Stomach (tissue), 4 donors: ENCODE measurements around the gene PDZRN3.

Experiments used
- CTCF ChIP-seq, 7 experiments: fragments of 450-650 bp in 4 of 7; fragments of 200-600 bp in 3 of 7; sonication (generic) in 3 of 7; IDR thresholded peaks; one replicate each; pipeline ENCODE4 v1.5.1; 2016 to 2019; ENCODE audit warnings: antibody characterized with exemption in 7 of 7, control low read depth in 2 of 7, mild to moderate bottlenecking in 1 of 7
- EP300 ChIP-seq: sonication (generic); formaldehyde crosslinking; IDR thresholded peaks from one replicate; pipeline ENCODE4 v1.6.1; 2017; ENCODE audit warnings: antibody characterized with exemption

DNA sequence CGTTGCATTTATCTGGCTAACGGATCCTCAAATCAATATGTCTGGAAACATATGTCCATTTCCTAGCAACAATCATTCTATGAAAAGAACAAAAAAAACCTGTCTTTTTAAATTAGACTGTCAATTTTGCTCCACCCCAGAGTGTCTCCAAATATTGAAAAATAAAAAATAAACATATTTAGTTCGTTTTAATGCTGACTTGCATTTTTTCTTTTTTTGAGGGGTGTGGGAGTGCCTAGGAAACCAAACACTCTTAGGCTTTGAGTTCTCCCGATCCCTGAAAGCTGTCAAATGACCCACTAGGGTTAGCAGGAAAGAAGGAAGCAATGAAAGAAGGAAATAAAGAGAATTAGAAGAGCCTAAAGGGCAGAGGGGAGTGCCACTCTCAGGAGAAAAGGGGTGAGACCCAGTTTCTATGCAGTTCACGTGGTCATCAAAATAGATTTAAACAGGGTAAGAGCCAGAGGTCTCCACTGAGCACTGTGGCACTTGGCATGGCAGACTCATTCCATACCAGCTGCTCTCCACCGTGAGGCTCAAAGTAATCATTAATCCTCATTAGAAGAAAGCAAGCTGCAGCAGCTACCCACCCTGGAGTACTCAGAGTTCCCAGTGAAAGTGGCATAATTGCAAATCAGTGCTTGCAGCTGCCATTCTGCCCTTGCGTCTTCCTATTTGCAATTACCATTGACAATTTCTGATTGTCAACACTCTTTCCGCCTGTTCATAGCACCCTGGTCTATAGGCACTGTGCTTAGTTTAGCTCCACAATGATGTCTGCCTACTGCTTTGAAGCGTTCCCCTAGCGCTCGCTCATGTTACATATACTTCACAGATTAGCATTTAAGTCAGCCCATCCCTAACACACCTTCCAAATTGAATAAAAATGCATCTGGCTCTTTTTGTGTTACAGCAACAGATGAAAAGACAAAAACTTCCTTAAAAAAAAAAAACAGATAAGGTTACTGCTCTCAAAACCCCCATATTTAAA, 32.3 kb downstream of the PDZRN3 start:
- TF ChIP-seq CTCF (IDR thresholded peaks at IDR 0.05) (no peak), EP300 (no peak)
